ENCODE measurements around the gene FBLN1. TPM values are rescaled to one million over a fixed set of nuclear protein-coding genes. Genes with fewer than 3 reads are reported as not detected.
"Not testable (repeated sequence)": the region's sequence is repeated elsewhere in the genome, so short reads cannot be mapped to it uniquely, and the experiment has no call there.

The FBLN1 gene
- total RNA-seq, 1 experiment from 2014 or later, result 21.0 TPM

- H3K27me3 ChIP-seq, result no peaks in the 10 kb centered on the region
- H3K4me1 ChIP-seq, result no peaks in the 10 kb centered on the region
- no peak for DNase-seq
- no peak overlapping the region for H3K27ac ChIP-seq
- H3K36me3 ChIP-seq, result no peaks in the 10 kb centered on the region
- H3K4me3 ChIP-seq, result no peak overlapping the region
- H3K9me3 ChIP-seq (replicated peaks), result 0 out of 2 replicates have a peak, but pooled peaks cover 6% of the 10 kb centered on the region
Observed at GRCh38 chr22:45485261-45485660, 17.4 kb upstream of the FBLN1 start.

- Histone ChIP-seq H3K9me3 (replicated peaks) (0 out of 2 replicates have a peak, but pooled peaks cover 6% of the 10 kb centered on the region), H3K36me3 (no peaks in the 10 kb centered on the region), H3K4me3 (no peak overlapping the region), H3K27ac (no peak overlapping the region), H3K27me3 (no peaks in the 10 kb centered on the region), H3K4me1 (no peaks in the 10 kb centered on the region)
- DNase-seq, result no peak
Observed at GRCh38 chr22:45488764-45489370, 13.8 kb upstream of the FBLN1 start.

- H3K36me3 ChIP-seq, result no peaks in the 10 kb centered on the region
- H3K4me3 ChIP-seq, result no peak overlapping the region
- no peak overlapping the region for H3K27ac ChIP-seq
- no peaks in the 10 kb centered on the region for H3K27me3 ChIP-seq
- DNase-seq, result no peak
- H3K9me3 ChIP-seq (replicated peaks), result 0 out of 2 replicates have a peak, but pooled peaks cover 6% of the 10 kb centered on the region
- H3K4me1 ChIP-seq, result no peaks in the 10 kb centered on the region
Observed at GRCh38 chr22:45490836-45491235, 11.8 kb upstream of the FBLN1 start.

GRCh38 chr22:45491841-45492240 lies 10.8 kb upstream of the FBLN1 start:
- DNase-seq, result no peak
- Histone ChIP-seq H3K4me3 (no peak overlapping the region), H3K36me3 (no peaks in the 10 kb centered on the region), H3K27ac (no peak overlapping the region), H3K4me1 (no peaks in the 10 kb centered on the region), H3K27me3 (no peaks in the 10 kb centered on the region), H3K9me3 (replicated peaks) (0 out of 2 replicates have a peak, but pooled peaks cover 6% of the 10 kb centered on the region)

GRCh38 chr22:45493286-45493771 lies 9.4 kb upstream of the FBLN1 start:
- H3K36me3 ChIP-seq, result no peaks in the 10 kb centered on the region
- 0 out of 2 replicates have a peak, but pooled peaks cover 6% of the 10 kb centered on the region for H3K9me3 ChIP-seq (replicated peaks)
- H3K4me3 ChIP-seq, result no peak overlapping the region
- DNase-seq, result no peak
- H3K27ac ChIP-seq, result no peak overlapping the region
- H3K27me3 ChIP-seq, result no peaks in the 10 kb centered on the region
- no peaks in the 10 kb centered on the region for H3K4me1 ChIP-seq

GRCh38 chr22:45494306-45494705 lies 8.4 kb upstream of the FBLN1 start:
- not testable (repeated sequence) for H3K36me3 ChIP-seq; DNase-seq; H3K4me3 ChIP-seq; H3K27me3 ChIP-seq; H3K4me1 ChIP-seq; H3K27ac ChIP-seq; H3K9me3 ChIP-seq (replicated peaks)

- not testable (repeated sequence) for H3K4me3 ChIP-seq; H3K27me3 ChIP-seq; H3K4me1 ChIP-seq; H3K36me3 ChIP-seq; H3K27ac ChIP-seq; H3K9me3 ChIP-seq (replicated peaks); DNase-seq
Observed at GRCh38 chr22:45495616-45496015, 7.1 kb upstream of the FBLN1 start.

- no peaks in the 10 kb centered on the region for H3K27me3 ChIP-seq
- no peak overlapping the region for H3K4me3 ChIP-seq
- H3K27ac ChIP-seq, result no peak overlapping the region
- H3K9me3 ChIP-seq (replicated peaks), result no peaks in the 10 kb centered on the region
- H3K4me1 ChIP-seq, result no peaks in the 10 kb centered on the region
- no peaks in the 10 kb centered on the region for H3K36me3 ChIP-seq
- no peak for DNase-seq
Observed at GRCh38 chr22:45496451-45496941, 6.2 kb upstream of the FBLN1 start.

- no peaks in the 10 kb centered on the region for H3K36me3 ChIP-seq
- no peak for DNase-seq
- no peaks in the 10 kb centered on the region for H3K4me1 ChIP-seq
- no peak overlapping the region for H3K4me3 ChIP-seq
- no peak overlapping the region for H3K27ac ChIP-seq
- no peaks in the 10 kb centered on the region for H3K9me3 ChIP-seq (replicated peaks)
- H3K27me3 ChIP-seq, result no peaks in the 10 kb centered on the region
Observed at GRCh38 chr22:45497351-45498145, 5.1 kb upstream of the FBLN1 start.

GRCh38 chr22:45499746-45500145 lies 2.9 kb upstream of the FBLN1 start:
- H3K4me1 ChIP-seq, result no peaks in the 10 kb centered on the region
- no peak overlapping the region for H3K27ac ChIP-seq
- no peaks in the 10 kb centered on the region for H3K9me3 ChIP-seq (replicated peaks)
- no peak overlapping the region for H3K4me3 ChIP-seq
- DNase-seq, result peak; percentile 46 to 64
- H3K27me3 ChIP-seq, result no peaks in the 10 kb centered on the region
- H3K36me3 ChIP-seq, result no peaks in the 10 kb centered on the region

- no peaks in the 10 kb centered on the region for H3K9me3 ChIP-seq (replicated peaks)
- no peaks in the 10 kb centered on the region for H3K27me3 ChIP-seq
- peak overlapping the region; percentile 58 for H3K4me3 ChIP-seq
- no peak for DNase-seq
- peak overlapping the region; percentile 31; the same call in 1 of the 2 replicates for H3K27ac ChIP-seq
- no peaks in the 10 kb centered on the region for H3K36me3 ChIP-seq
- H3K4me1 ChIP-seq, result no peaks in the 10 kb centered on the region
Observed at GRCh38 chr22:45503050-45503815, 550 bp downstream of the FBLN1 start.

GRCh38 chr22:45503816-45504372 lies 1.2 kb downstream of the FBLN1 start:
- peak overlapping the region; percentile 58 for H3K4me3 ChIP-seq

GRCh38 chr22:45504373-45505341 lies 2.0 kb downstream of the FBLN1 start:
- H3K36me3 ChIP-seq, result no peaks in the 10 kb centered on the region
- H3K4me1 ChIP-seq, result no peaks in the 10 kb centered on the region
- H3K27ac ChIP-seq, result peak overlapping the region; percentile 31; the same call in 1 of the 2 replicates
- no peaks in the 10 kb centered on the region for H3K9me3 ChIP-seq (replicated peaks)
- H3K27me3 ChIP-seq, result no peaks in the 10 kb centered on the region
- DNase-seq, result peak; percentile 51 to 62
- H3K4me3 ChIP-seq, result peak overlapping the region; percentile 58

More at GRCh38 chr22:45503816-45504372, 1.2 kb downstream of the FBLN1 start:
- H3K9me3 ChIP-seq (replicated peaks), result no peaks in the 10 kb centered on the region
- H3K4me1 ChIP-seq, result no peaks in the 10 kb centered on the region
- no peaks in the 10 kb centered on the region for H3K27me3 ChIP-seq
- peak overlapping the region; percentile 31; the same call in 1 of the 2 replicates for H3K27ac ChIP-seq
- no peaks in the 10 kb centered on the region for H3K36me3 ChIP-seq
- DNase-seq, result peak in 1 of 2 experiments; percentile 19
